Parathyroid adenoma (tissue), 2 donors: Measurements from ENCODE around the gene DCUN1D2.

ENCODE experiments used
- H2AFZ ChIP-seq: fragments of 300-600 bp; sonication (generic); one replicate; pipeline ENCODE4 v1.7.0; 2017; ENCODE audit warnings: antibody characterized with exemption, mild to moderate bottlenecking
- H3K27ac ChIP-seq: fragments of 300-600 bp; sonication (generic); one replicate; pipeline ENCODE4 v1.7.0; 2017
- H3K27me3 ChIP-seq: fragments of 300-600 bp; sonication (generic); one replicate; pipeline ENCODE4 v1.7.0; 2017; ENCODE audit warnings: low read length; ENCODE audit not compliant: control insufficient read depth, insufficient read depth
- H3K36me3 ChIP-seq: fragments of 300-600 bp; sonication (generic); one replicate; pipeline ENCODE4 v1.7.0; 2017; ENCODE audit warnings: low read length; ENCODE audit not compliant: control insufficient read depth, insufficient read depth
- H3K4me1 ChIP-seq: fragments of 300-600 bp; sonication (generic); one replicate; pipeline ENCODE4 v1.7.0; 2017; ENCODE audit warnings: control low read depth
- H3K4me2 ChIP-seq: fragments of 300-600 bp; sonication (generic); one replicate; pipeline ENCODE4 v1.7.0; 2017; ENCODE audit warnings: low read length
- H3K4me3 ChIP-seq: fragments of 300-600 bp; sonication (generic); one replicate; pipeline ENCODE4 v1.7.0; 2017; ENCODE audit warnings: low read depth, low read length
- H3K79me2 ChIP-seq: fragments of 300-600 bp; sonication (generic); one replicate; pipeline ENCODE4 v1.7.0; 2017; ENCODE audit warnings: control low read depth
- H3K9ac ChIP-seq: fragments of 300-600 bp; sonication (generic); one replicate; pipeline ENCODE4 v1.7.0; 2017; ENCODE audit warnings: mild to moderate bottlenecking
- H3K9me3 ChIP-seq: fragments of 300-600 bp; sonication (generic); one replicate; pipeline ENCODE4 v1.7.0; 2017; ENCODE audit warnings: low read length; ENCODE audit not compliant: control insufficient read depth
- TF ChIP-seq, protein P1 (sequence below): fragments of 300-600 bp; sonication (generic); IDR thresholded peaks from one replicate; pipeline ENCODE4 v1.7.0; 2017; ENCODE audit warnings: antibody characterized with exemption, mild to moderate bottlenecking
- donor health status: primary hyperparathyroidism.

The DCUN1D2 gene

DNA sequence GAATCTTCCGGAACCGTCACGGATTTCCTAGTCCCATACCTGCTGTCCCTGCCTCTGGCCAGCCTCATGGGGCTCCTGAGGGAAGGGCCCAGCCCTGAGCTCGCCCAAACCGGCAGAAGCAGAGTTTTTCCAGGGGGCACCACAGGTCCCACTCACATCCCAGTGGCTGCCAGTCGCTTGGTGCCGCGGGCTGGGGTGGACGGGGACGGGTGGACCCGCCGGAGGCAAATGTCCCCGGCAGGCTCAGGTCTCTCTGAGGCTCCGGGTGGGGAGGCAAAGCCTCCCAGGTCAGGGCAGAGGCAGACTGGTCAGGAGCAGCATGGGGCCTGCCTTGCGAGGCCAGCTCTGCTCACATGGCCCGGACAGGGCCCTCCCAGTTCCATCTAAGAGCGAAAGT lies 62.0 kb downstream of the DCUN1D2 start:
- H3K27ac ChIP-seq, result no peak overlapping the region
- TF ChIP-seq, protein P1, sequence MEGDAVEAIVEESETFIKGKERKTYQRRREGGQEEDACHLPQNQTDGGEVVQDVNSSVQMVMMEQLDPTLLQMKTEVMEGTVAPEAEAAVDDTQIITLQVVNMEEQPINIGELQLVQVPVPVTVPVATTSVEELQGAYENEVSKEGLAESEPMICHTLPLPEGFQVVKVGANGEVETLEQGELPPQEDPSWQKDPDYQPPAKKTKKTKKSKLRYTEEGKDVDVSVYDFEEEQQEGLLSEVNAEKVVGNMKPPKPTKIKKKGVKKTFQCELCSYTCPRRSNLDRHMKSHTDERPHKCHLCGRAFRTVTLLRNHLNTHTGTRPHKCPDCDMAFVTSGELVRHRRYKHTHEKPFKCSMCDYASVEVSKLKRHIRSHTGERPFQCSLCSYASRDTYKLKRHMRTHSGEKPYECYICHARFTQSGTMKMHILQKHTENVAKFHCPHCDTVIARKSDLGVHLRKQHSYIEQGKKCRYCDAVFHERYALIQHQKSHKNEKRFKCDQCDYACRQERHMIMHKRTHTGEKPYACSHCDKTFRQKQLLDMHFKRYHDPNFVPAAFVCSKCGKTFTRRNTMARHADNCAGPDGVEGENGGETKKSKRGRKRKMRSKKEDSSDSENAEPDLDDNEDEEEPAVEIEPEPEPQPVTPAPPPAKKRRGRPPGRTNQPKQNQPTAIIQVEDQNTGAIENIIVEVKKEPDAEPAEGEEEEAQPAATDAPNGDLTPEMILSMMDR, result no peak
- H3K4me3 ChIP-seq, result no peak overlapping the region
- H3K9ac ChIP-seq, result no peak overlapping the region
- H3K36me3 ChIP-seq, result no peaks in the 10 kb centered on the region
- H3K4me1 ChIP-seq, result no peaks in the 10 kb centered on the region
- no peaks in the 10 kb centered on the region for H3K79me2 ChIP-seq
- H3K9me3 ChIP-seq, result no peaks in the 10 kb centered on the region
- no peaks in the 10 kb centered on the region for H3K27me3 ChIP-seq
- H3K4me2 ChIP-seq, result no peak overlapping the region
- no peak overlapping the region for H2AFZ ChIP-seq

DNA sequence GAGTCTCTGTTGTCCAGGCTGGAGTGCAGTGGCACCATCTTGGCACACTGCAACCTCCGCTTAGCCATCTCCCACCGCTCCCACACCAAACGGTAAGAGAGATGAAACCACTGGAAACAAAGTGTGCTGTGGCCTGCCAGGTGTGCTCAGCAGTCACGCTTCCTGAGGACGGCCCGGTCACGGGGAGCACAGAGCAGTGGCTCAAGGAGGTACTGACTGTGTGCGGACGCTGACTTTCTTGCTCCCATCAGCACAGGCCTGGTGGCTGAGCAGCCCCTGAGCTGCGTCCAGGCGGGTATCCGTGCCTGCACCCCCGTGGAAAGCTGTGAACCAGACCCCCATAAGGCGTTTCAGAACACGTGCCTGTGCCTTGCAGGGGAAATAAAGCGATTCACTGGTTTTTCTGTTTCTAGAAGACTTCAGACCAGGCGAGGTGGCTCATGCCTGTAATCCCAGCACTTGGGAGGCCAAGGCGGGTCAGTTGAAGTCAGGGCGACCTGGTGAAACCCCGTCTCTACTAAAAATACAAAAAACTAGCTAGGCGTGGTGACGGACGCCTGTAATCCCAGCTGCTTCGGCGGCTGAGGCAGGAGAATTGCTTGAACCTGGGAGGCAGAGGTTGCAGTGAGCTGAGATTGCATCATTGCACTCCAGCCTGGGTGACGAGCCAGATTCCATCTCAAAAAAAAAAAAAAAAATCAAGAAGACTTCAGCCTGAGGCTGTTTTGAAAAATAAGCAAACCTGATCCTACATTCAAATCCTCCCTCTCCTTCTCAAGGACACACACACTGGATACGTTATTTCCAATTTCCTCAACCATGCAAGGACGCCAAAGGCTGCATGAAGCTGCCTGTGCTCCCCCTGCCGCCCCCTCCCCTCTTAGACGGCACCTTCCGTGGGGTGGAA lies 62.7 kb downstream of the DCUN1D2 start:
- no peak overlapping the region for H3K9ac ChIP-seq

DNA sequence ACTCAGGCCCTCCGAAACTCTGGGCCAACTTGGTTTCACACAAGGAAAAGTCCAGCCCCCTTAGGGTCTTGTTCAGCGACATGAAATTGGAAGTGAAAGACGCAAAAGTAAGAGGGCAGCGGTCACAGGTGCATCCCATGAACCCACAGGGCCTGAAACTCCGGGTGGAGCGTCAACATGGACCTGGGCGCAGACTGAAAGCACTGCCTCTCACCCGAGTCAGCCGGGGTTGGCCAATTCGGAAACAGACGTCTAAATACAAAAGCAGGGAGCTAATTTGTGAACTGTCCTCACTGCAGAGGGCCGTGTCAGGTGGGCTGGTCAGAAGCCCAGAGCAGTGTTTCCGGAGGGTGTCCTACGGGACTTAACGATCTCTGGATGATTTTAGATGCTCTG lies 63.9 kb downstream of the DCUN1D2 start:
- Histone ChIP-seq H3K79me2 (no peaks in the 10 kb centered on the region), H2AFZ (no peak overlapping the region), H3K27ac (no peak overlapping the region), H3K4me1 (no peaks in the 10 kb centered on the region), H3K9me3 (no peaks in the 10 kb centered on the region), H3K4me2 (no peak overlapping the region), H3K9ac (no peak overlapping the region), H3K27me3 (no peaks in the 10 kb centered on the region), H3K36me3 (no peaks in the 10 kb centered on the region), H3K4me3 (no peak overlapping the region)
- TF ChIP-seq, protein P1, result no peak

More for the DNA sequence above, 62.7 kb downstream of the DCUN1D2 start:
- H3K79me2 ChIP-seq, result no peaks in the 10 kb centered on the region
- H3K4me2 ChIP-seq, result no peak overlapping the region
- TF ChIP-seq, protein P1, result no peak
- H3K9me3 ChIP-seq, result no peaks in the 10 kb centered on the region
- no peak overlapping the region for H3K4me3 ChIP-seq
- H2AFZ ChIP-seq, result no peak overlapping the region
- no peaks in the 10 kb centered on the region for H3K4me1 ChIP-seq
- no peaks in the 10 kb centered on the region for H3K27me3 ChIP-seq
- no peaks in the 10 kb centered on the region for H3K36me3 ChIP-seq
- no peak overlapping the region for H3K27ac ChIP-seq

DNA sequence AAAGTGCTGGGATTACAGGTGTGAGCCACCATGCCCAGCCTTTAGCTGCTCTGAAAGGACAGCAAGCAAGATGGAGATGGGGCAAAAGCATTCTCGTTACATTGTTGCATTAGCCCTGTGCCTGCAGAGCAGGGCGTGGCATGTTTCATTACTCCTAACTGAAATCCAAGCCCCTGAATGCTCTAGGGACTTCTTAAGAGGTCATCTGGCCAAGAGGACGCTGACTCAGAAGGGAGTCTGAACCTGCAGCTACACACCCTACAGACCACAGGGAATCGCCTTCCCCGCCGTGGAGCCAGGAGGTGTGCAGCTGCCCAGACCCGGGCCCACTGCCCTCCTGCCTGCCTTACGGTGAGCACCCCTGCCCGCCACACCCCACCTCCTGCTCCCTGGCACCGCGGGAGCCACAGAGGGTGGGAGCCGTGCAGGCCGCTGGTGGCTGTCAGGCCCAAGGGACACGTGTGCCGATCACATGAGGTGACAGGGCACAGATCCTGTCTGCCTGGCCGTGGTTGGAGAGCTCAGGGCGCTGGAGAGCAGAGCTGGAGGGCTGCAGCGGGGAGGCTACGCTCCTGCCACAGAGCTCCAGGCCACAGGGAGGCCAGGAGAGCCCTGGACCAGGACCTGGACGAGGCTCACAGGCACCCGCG lies 64.4 kb downstream of the DCUN1D2 start:
- TF ChIP-seq, protein P1, result no peak
- Histone ChIP-seq H3K79me2 (no peaks in the 10 kb centered on the region), H3K9ac (no peak overlapping the region), H3K4me2 (no peak overlapping the region), H2AFZ (no peak overlapping the region), H3K36me3 (no peaks in the 10 kb centered on the region), H3K27me3 (no peaks in the 10 kb centered on the region), H3K4me3 (no peak overlapping the region), H3K4me1 (no peaks in the 10 kb centered on the region), H3K9me3 (no peaks in the 10 kb centered on the region), H3K27ac (no peak overlapping the region)
